Esophagus squamous epithelium (tissue), 4 donors: Measurements from ENCODE around the gene KIF23.

Source experiments
- POLR2A ChIP-seq, 4 donors: fragments of 450-650 bp; IDR thresholded peaks; one replicate each; pipeline ENCODE4 v1.6.1; 2017; ENCODE audit warnings: antibody characterized with exemption in 4 of 4, mild to moderate bottlenecking in 4 of 4, moderate library complexity in 3 of 4
- TF ChIP-seq, protein P1 (sequence below), 6 experiments: fragments of 450-650 bp in 4 of 6; fragments of 200-600 bp in 2 of 6; sonication (generic) in 2 of 6; IDR thresholded peaks; one replicate each; pipeline ENCODE4 v1.5.1; 2016 to 2019; ENCODE audit warnings: antibody characterized with exemption in 6 of 6, mild to moderate bottlenecking in 4 of 6, moderate library complexity in 4 of 6

DNA sequence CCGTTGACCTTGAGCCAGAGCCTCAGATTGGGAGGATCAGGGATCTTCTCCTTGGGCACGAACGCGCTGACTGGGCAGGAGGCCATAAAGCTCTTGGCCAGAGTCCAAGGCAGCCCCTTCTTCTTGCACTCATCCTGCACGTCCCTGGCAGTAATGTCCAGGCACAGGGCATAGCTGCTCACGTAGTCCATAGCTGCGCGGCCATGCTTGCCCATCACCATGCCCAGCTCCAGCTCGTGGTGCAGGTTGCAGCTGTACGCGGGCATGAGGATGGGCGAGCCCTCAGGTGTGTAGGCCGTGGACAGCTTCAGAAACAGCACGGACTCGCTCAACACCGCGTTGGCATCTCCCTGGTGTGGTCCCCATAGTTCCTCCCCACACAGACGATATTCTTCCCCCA, 20.5 kb downstream of the KIF23 start:
- no peak for TF ChIP-seq POLR2A (IDR thresholded peaks at IDR 0.05)
- TF ChIP-seq, protein P1, sequence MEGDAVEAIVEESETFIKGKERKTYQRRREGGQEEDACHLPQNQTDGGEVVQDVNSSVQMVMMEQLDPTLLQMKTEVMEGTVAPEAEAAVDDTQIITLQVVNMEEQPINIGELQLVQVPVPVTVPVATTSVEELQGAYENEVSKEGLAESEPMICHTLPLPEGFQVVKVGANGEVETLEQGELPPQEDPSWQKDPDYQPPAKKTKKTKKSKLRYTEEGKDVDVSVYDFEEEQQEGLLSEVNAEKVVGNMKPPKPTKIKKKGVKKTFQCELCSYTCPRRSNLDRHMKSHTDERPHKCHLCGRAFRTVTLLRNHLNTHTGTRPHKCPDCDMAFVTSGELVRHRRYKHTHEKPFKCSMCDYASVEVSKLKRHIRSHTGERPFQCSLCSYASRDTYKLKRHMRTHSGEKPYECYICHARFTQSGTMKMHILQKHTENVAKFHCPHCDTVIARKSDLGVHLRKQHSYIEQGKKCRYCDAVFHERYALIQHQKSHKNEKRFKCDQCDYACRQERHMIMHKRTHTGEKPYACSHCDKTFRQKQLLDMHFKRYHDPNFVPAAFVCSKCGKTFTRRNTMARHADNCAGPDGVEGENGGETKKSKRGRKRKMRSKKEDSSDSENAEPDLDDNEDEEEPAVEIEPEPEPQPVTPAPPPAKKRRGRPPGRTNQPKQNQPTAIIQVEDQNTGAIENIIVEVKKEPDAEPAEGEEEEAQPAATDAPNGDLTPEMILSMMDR (IDR thresholded peaks at IDR 0.05): no peak
